ENCODE data around the gene PDE8B. TPM values are rescaled to one million over a fixed set of nuclear protein-coding genes. Genes with fewer than 3 reads are reported as not detected.

PDE8B gene
- polyA plus RNA-seq, 3 donors, result 4.4 to 7.3 (median 5.7) TPM

DNA sequence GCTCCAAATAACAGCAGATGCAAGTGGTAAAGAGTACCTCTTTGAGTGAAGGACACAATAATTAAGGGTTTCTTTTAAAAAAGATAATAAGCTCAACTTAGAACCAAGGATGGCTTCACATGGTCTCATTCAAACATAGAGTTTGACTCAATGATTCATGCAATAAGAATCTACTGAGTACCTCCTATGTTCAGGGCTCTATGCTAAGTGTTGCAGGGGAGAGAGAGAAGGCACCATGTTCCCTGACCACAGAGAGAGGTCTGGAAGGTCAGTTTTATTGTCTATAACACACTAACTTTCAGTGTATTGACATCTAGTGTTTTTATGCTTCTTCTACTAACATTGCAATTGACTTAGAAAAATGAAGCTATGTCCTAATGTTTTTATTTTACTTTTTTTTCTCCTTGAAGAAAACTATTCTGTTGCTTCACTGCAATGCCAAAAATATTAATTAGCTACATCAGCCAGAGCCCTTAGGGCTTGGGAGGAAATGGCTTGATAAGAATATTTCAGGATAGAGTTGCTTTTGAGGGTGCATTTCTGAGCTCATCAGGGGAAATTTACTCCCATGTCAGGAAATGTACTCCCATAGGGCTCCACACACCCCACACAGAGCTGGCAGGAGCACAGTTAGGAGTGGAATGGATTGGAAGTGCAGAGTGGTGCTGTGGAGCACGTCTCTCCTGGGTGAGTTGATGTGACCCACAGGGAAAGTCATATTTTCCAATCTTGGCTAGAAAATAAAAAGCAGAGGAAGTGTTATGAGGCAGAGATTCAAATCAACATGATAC, 106.6 kb downstream of the PDE8B start:
- no peak for DNase-seq (ENCODE audit: low read depth in 3 of 3, low spot score in 2 of 3)

DNA sequence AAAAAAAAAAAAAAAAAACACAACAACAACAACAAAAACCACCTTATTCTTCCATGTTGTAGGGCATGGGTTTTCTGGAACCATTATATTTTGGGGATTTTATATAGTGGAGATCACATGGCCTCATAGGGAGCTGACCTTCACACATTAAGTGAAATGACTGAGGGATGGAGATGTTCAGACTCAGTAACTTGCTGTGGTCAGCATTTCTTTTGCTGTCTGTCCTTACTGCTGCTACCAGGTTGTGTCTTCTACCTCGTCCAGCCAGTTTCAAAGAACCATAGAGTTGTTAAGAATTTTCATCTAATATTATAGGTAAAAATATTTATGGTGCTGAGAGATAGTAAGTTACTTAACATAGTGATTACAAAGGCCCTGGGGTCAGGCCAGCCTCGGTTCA, 107.6 kb downstream of the PDE8B start:
- no peak for DNase-seq (ENCODE audit: low read depth in 3 of 3, low spot score in 2 of 3)

DNA sequence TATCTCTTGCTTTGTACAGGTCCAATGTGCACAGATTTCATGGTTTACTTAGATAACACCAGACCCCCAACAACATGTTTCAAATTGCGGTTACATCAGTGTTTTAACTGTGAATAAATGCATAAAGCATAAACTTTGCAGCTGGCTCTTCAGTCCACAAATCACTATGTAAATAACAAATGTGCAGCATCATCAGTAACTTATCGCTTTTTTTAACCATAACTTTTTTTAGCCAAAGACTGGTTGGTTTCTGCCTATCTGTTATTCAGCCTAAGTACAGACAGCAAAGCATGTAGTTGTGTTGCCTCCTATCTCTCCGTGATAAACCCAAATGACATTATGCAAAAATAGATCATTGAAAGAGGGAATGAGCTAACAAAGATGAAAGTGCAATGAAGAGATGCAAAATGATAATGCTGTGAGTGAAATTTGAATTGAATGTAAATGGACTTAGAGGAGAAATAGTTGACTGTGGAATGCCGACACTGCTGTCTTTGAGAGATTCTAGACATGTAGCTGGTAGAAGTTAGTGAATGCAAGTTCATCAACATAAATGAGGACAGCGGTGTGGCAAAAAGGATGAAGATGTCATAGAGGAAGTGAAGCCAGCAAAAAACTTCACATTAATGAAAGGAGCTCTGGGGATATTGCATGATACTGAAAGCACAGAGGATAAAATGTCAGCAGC, 108.8 kb downstream of the PDE8B start:
- no peak for DNase-seq (ENCODE audit: low read depth in 3 of 3, low spot score in 2 of 3)

DNA sequence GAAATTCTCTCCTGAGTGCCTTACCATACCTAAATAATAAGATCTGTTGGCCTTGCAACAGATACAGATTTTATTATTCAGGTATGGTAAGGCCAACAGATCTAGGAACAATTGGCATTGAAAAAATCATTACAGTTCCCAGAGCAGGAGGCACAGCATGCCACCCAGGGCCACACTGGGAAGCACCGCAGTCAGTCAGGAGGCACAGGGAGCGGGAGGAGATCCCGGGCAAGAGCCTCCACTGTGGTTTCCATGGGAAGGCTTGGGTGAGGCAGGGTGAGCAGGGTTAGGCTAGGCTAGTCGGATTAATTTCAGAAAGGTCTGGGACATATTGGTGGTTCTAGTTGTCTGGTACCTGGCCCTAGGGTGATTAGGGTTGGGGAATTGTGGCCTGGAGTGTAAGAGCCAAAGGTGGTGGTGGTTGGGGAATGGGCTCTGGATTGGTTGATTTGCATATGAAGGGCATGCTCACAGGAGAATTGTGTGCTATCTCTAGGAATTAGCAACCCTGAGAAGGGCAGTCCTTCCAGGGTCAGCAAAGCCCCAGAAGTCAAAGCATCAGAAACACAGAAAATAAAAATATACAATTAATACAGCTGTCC, 111.4 kb downstream of the PDE8B start:
- no peak for DNase-seq (ENCODE audit: low read depth in 3 of 3, low spot score in 2 of 3)

DNA sequence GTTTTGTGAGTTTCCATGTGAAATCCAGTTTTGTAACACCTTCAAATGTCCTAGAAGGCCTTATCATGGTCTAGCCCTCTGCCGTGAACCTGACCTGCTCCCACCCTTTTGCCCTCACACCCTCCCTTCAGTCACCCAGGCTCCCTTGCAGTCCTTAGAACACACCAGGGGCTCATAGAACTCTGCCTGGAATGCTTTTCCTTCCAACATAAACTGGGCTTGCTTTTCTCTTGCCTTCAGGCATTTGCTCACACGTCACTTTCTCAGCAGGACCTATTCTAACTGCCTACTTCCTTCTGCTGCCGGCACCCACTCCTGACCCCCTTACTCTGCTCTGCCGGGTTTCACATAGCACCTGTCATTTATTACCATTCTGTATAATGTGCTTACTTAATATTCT, 111.9 kb downstream of the PDE8B start:
- no peak for DNase-seq (ENCODE audit: low read depth in 3 of 3, low spot score in 2 of 3)

DNA sequence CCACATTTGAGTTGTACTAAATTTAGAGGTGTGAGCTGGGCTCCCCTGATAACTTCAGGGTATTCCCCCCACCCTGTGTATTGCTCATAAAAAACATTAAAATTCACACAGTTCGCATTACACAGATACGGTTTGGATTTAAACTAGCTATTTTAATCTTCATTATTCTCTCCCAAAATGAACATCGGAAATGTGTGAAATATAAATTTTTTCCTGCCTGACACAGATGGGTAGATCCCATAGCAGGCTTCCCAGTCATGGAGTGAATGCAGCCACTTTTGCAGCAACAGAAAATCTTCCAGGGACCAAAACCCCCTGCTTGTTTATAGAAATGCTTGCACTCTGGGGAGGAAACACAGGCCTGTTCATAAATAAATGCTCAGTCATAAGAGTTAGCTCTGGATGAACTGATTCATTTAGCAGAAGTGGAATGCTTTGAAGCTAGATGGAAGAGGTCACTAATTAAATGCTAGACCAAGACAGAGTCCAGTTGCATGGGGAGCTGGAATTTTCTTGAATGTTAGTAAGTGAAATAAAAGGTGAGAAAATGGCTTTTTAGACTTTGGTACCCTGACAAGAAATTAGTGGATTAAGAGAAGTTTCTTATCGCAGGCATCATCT, 115.6 kb downstream of the PDE8B start:
- DNase-seq (ENCODE audit: low read depth in 3 of 3, low spot score in 2 of 3), result no peak

DNA sequence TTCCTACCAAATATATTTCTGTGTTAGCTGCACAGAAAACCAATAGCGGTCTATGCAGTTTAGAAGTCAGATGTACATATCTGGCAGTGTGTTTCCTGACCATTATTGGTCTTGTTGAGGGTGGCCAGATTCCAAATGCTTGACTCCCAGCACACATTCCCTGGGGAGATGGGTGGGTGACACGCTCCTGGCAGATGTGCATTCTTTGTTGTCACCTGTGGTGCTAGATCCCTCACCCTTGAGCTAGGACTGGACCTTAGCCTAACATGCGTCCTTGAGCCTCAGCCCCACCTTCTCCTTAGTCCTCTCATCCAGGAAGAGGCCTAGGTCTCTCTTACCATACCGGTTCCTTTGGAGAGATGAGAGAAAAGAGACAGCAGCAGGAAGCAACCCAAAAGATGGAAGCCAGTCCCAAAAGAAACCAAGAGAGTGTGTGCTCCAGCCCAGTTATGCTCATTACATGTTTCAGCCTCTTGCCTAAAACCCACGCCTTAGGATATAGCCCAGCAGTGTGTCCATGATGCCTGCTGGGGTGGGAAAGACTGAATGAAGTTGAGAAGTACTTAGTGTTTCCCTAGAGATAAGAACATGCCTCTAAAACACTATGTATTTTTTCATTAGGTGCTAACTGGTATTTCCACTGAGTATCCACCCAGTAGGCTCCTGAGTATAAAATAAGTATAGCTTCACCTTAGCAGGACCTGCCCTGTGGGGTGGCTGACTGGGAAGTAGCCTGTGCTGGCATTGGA, 116.7 kb downstream of the PDE8B start:
- no peak for DNase-seq (ENCODE audit: low read depth in 3 of 3, low spot score in 2 of 3)

DNA sequence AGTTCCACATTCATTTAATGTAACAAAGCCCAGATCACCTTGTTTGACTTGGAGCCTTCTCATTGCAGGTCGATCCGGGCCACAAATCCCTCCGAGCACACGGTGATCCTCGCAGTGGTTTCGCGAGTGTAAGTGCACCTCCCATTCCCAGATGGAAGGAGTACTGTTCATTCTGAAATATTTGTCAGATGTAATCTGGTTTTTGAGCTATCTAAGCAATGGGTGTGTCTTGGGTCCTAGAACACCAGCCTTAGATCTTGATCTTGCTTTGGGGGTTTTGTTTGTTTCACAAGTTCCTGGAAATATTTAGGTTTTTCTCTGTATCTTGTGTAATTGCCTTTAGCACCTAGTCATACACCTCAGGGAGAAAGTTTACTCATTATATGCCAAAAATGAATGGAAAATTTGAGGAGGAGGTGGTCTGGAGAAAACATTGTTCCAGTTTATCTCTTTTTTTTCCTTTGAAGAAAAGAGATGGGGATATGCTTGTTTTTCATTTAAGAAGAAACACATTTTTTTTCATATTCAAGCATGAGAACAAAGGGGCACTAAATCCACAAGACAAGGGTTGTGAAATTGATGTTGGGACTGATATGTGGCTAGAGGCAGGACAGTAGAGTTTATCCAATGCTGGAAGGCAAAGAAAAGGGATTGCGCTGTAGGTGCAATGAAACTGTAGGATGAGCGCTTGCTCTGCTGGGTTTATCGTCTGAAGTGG, 118.6 kb downstream of the PDE8B start:
- DNase-seq (ENCODE audit: low read depth in 3 of 3, low spot score in 2 of 3), result no peak

DNA sequence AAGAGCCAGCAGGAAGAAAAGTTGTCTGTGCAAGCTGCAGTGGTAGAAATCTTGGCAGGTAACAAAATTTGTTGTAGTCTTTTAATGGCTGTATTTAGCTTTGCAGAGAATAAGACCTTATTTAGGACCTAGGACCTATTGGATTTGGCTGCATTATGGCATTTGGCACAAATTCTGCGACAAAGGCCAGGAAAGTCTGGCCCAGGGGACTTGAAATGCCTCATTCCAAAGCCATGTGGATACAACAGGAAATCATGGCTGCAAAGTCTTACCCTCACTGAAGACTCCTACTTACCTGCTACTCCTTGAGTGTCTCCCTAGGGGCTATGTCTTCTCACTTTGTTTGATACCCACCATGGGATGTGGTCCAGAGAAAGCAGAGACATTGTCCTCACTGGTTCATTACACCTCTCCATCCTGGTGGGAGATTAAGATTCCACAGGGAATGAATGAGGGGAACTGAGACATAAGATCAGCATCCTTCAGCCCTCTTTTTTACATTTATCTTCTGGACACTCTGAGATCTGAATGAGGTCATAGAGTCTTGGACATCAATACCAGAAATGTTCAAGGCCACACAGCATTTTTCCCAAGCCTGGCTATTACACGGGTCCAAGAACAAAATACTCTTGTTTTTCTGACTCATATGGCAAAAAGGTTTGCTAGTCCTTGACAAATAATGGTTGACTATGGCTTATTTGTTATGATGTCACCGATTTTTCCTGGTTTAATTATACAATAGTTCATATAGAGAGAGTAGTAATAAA, 119.4 kb downstream of the PDE8B start:
- no peak for DNase-seq (ENCODE audit: low read depth in 3 of 3, low spot score in 2 of 3)

DNA sequence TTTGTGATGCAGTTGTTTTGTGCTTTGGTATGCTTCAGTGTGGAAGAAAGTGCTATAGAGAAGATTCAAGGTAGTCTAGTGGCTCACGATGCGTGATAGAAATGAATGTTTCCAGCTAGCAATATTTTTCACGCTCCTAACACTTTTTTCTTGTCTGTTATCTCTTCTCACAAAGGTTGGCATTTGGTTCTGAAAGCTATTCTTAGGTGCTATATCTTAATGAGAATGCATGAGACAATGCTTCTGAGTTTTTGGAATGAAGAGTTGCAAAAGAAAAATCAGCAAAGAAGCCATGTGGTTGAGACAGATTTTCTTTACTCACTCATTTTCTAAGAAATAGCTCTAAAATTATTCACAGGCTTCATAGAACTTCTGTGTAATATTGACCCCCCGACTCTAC, 122.6 kb downstream of the PDE8B start:
- DNase-seq (ENCODE audit: low read depth in 3 of 3, low spot score in 2 of 3), result no peak

DNA sequence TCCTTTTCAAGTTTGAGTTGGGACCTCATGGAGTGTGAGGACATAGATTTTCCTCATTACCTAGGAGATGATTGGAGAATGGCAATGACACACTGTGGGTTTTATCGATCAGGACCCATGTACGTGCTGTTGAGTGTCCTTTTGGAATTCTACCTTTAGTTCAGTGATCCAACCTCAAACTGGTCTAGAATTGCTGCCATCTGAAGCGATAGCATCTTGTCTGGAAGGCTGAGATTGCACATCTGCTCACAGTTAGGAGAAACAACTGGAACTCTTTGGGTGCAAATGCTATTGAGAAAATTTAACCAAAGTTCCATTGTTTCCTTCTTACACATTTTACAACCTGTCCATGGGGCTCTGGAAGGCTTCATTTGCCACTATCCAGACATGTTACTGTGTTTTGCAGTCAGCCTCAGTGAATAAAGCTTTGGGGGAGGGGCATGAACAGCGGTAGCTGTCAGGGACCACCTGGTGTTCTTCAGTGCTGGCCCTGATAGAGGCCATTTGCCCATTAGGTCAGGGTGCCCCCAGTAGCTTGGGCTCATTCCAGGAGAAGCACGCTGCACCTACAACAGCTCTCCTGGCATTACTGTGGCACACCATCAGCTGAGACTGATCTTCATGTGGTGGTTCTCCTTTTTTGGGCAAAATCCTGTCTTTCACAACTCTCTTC, 123.1 kb downstream of the PDE8B start:
- no peak for DNase-seq (ENCODE audit: low read depth in 3 of 3, low spot score in 2 of 3)

DNA sequence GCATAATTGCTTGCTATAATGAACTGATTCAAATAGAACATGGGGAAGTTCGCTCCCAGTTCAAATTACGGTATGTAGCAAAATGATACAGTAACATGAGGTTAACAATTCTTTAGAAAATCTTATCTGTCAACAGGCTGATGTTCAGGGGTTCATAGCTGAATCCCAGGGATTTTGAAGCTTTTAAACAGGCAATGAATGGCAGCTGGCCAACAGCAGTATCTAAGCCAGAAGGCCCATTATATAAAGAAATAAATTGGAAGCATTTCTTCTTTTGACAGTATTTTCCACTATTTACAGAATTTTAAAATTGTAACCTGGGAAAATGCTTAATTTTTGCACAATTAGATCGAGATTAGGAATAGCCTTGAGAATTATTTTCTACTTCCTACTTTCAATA, 126.8 kb downstream of the PDE8B start:
- no peak for DNase-seq (ENCODE audit: low read depth in 3 of 3, low spot score in 2 of 3)

DNA sequence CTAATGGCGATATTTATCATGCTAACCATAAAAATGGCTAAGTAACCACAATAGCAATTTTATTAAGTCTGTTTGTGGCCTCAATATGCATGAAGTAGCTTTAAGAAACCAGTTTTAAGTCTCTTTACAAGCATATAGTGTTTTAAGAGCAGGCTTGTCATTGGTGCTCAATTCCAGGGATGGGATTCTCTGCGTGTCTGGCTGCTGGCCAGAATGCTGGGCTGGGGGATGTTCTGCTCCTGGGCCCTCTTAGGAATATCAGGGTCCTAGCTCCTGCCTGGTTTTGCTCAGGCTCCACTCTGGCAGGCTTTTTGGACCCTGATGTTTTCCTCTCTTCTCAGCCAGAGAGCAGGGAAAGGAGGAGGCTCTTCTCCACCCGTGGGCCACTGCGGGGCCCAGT, 127.2 kb downstream of the PDE8B start:
- no peak for DNase-seq (ENCODE audit: low read depth in 3 of 3, low spot score in 2 of 3)

DNA sequence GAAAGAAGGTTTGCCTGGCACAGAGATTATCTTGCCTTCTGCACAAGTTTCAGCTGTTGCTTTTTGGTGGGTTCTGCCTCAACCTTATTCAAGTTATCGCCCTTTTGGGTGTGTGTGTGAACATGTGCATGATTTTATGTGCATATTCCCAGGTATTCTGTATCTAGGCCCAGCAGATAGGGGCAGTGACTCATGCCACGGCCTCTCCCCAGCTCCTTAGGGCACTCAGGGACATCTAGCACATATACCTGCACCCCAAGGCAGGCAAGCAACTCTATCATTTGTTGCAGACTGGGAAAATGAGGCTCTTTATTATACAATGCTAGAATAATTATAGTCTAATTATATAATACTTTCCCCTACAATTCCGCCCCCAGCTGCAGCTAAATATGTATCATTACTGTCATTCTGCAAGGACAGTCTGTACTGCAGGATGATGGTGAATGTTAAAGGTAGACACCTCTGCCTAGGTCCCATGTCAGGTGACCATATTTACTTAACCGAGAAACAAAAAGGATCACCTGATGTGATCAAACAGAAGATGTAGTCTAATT, 128.9 kb downstream of the PDE8B start:
- DNase-seq (ENCODE audit: low read depth in 3 of 3, low spot score in 2 of 3), result no peak

DNA sequence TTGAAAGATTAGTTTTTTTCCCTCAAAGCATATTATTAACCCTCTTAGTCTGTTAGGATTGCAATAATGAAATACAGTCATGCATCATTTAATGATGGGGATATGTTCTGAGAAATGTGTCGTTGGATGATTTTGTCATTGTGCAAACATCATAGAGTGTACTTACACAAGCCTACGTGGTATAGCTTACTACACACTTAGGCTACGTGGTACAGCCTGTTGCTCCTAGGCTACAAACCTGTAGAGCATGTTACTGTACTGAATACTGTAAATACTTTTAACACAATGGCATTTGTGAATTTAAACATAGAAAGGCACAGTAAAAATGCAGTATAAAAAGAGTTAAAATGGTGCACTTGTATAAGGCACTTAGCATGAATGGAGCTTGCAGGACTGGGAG, 132.7 kb downstream of the PDE8B start:
- no peak for DNase-seq (ENCODE audit: low read depth in 3 of 3, low spot score in 2 of 3)

DNA sequence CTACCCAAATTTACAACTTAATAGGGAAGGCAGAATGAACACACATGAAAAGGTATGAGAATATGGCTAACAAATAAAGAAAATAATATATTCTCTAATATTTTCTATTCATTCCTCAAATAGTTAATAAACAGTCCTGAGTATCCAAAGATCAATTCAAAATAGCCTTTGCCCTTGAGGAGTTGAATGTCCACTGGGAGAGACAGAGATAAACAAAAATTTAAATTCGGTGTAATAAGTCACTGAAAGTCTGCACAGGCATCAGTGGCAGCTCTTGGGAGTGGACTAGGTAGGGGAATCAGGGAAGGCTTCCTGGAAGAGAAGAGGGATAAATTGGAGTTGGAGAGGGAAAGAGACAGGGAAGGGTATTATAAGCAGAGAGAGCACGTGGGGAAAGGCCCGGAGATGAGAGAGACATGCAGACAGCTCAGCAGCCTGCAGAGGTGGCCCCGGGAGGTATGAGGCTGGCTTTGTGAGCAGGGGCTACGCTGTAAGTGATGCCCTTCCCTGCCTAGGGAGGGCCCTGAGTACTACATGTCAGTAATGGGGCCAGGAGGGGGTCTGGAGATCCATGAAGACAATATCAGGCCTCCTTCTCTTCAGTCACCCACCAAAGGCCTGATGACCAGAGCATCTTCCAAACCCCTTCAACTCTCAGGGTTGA, 137.1 kb downstream of the PDE8B start:
- no peak for DNase-seq (ENCODE audit: low read depth in 3 of 3, low spot score in 2 of 3)

DNA sequence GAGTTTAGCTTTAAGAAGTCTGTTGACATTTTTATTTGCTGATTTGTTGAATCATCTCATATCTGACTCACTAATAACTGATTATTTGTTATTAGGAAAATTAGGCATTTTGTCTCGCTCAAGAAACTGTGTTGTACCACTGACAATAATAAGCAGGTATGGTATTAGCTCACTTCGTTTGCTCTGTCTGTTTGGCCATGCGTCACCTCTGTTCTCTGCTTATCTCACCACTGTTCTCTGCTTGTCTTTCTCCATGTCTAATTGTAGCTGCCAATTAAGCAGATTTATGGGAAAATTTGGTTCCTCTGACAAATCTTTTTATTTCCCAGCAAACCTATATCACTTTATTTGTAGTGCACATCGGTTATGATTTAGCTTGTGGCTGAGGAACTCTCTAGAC, 142.8 kb downstream of the PDE8B start:
- DNase-seq (ENCODE audit: low read depth in 3 of 3, low spot score in 2 of 3), result no peak

DNA sequence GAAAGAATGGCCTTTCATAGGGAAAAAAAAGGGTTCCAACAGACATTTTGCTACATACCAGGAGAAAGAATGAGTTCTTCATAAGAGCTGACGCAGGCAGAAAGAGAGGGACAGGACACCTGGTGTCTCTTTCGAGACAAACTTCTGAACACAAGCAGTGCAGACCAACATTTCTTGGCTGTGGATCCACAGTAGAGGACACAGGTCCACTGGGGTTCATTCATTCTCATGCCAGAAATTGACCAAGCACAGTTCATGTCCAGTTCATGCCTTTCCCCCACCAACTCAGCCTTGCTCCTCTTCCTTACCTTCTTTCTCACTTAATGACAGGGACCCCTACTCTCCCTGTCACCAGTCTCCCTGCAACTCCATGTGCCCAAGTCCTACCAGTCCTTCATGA, 144.0 kb downstream of the PDE8B start:
- DNase-seq (ENCODE audit: low read depth in 3 of 3, low spot score in 2 of 3), result no peak
